DND-41 (cell line): Measurements from ENCODE around the gene UNC119.

ENCODE experiments used
- ATAC-seq: fragments of 200-7000 bp; cut with Tn5 transposase; 3 replicates; pipeline ENCODE4 v1.9.1; 2021; ENCODE audit warnings: low read depth; ENCODE audit not compliant: insufficient read depth
- DNase-seq: peaks from one replicate; pipeline ENCODE4 v3.0.0-alpha.2; 2020
- H2AFZ ChIP-seq: 2 replicates; pipeline ENCODE4 v1.6.0; 2012; ENCODE audit warnings: low read depth, low read length
- H3K27ac ChIP-seq: 2 replicates; pipeline ENCODE4 v1.5.1; 2012; ENCODE audit warnings: low read length, inconsistent platforms
- H3K27me3 ChIP-seq: fragments of 200-600 bp; sonication (generic); 2 replicates; pipeline ENCODE4 v1.6.0; 2012; ENCODE audit warnings: low read length, mild to moderate bottlenecking, inconsistent platforms; ENCODE audit not compliant: insufficient read depth, poor library complexity
- H3K36me3 ChIP-seq: 2 replicates; pipeline ENCODE4 v1.5.1; 2012; ENCODE audit warnings: low read length, inconsistent platforms; ENCODE audit not compliant: insufficient read depth
- H3K4me1 ChIP-seq: 2 replicates; pipeline ENCODE4 v1.5.1; 2012; ENCODE audit warnings: mild to moderate bottlenecking, low read length; ENCODE audit not compliant: insufficient read depth
- H3K4me2 ChIP-seq: 2 replicates; pipeline ENCODE4 v1.6.0; 2012; ENCODE audit warnings: mild to moderate bottlenecking, moderate library complexity, low read length, inconsistent platforms; ENCODE audit not compliant: insufficient read depth
- H3K4me3 ChIP-seq, 2 experiments: fragments of 200-600 bp in 1 of 2; shearing (Covaris generic) in 1 of 2; 2 replicates each; pipeline ENCODE4 v1.5.1; 2012 to 2016; ENCODE audit warnings: inconsistent platforms in 2 of 2, low read length in 2 of 2, mild to moderate bottlenecking in 2 of 2, low read depth in 1 of 2, moderate library complexity in 1 of 2
- H3K79me2 ChIP-seq: 2 replicates; pipeline ENCODE4 v1.6.0; 2012; ENCODE audit warnings: low read length, inconsistent platforms; ENCODE audit not compliant: insufficient read depth
- H3K9ac ChIP-seq: 2 replicates; pipeline ENCODE4 v1.6.0; 2012; ENCODE audit warnings: low read depth, mild to moderate bottlenecking, inconsistent platforms, low read length, moderate library complexity
- H3K9me3 ChIP-seq: 2 replicates; pipeline ENCODE4 v1.5.1; 2012; ENCODE audit warnings: low read length, moderate library complexity, mild to moderate bottlenecking, inconsistent platforms; ENCODE audit not compliant: insufficient read depth, severe bottlenecking
- H4K20me1 ChIP-seq: 2 replicates; pipeline ENCODE4 v1.6.0; 2012; ENCODE audit warnings: low read length; ENCODE audit not compliant: insufficient read depth
- EZH2 ChIP-seq: IDR thresholded peaks from 3 replicates; pipeline ENCODE4 v1.6.1; 2012; ENCODE audit warnings: borderline replicate concordance, low read depth, mild to moderate bottlenecking, moderate library complexity, low read length, inconsistent platforms; ENCODE audit not compliant: severe bottlenecking
- TF ChIP-seq, protein P1 (sequence below): IDR thresholded peaks from 2 replicates; pipeline ENCODE4 v1.5.1; 2012; ENCODE audit warnings: borderline replicate concordance, low read length, moderate library complexity, mild to moderate bottlenecking; ENCODE audit not compliant: poor library complexity, severe bottlenecking; ENCODE audit errors: extremely low read depth

UNC119 gene

DNA sequence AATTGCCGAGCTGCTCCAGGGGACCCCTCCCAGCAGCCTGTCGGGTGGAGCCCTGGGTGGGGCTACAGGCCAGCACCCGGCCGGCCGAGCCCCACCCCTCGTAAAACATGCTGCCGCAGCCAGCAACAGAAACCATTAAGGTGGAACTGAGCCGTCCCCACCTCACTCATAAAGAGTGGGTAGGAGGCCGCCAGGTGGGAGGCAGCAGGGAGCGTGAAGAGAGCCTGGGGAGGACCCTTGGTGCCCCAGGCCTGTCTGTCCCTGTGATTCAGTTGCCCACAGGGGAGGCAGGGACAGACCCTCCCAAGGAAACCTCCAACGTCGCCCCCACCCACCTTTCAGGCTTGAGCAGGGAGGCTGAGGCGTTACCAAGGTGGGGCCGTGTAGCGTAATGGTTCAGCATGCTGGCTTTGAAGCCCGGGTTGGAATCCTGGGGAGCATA is 37.8 kb downstream of the UNC119 start:
- no peak for TF ChIP-seq EZH2
- TF ChIP-seq, protein P1, sequence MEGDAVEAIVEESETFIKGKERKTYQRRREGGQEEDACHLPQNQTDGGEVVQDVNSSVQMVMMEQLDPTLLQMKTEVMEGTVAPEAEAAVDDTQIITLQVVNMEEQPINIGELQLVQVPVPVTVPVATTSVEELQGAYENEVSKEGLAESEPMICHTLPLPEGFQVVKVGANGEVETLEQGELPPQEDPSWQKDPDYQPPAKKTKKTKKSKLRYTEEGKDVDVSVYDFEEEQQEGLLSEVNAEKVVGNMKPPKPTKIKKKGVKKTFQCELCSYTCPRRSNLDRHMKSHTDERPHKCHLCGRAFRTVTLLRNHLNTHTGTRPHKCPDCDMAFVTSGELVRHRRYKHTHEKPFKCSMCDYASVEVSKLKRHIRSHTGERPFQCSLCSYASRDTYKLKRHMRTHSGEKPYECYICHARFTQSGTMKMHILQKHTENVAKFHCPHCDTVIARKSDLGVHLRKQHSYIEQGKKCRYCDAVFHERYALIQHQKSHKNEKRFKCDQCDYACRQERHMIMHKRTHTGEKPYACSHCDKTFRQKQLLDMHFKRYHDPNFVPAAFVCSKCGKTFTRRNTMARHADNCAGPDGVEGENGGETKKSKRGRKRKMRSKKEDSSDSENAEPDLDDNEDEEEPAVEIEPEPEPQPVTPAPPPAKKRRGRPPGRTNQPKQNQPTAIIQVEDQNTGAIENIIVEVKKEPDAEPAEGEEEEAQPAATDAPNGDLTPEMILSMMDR: no peak
- DNase-seq (no peak), ATAC-seq (no peak)
- Histone ChIP-seq H3K4me3 (no peak overlapping the region), H3K79me2 (no peaks in the 10 kb centered on the region), H3K9ac (no peak overlapping the region), H2AFZ (no peak overlapping the region), H3K4me1 (peaks cover 3% of the 10 kb centered on the region), H3K36me3 (no peaks in the 10 kb centered on the region), H3K4me2 (no peak overlapping the region), H4K20me1 (no peaks in the 10 kb centered on the region), H3K27me3 (peaks cover 14% of the 10 kb centered on the region), H3K27ac (no peak overlapping the region), H3K9me3 (no peaks in the 10 kb centered on the region)

DNA sequence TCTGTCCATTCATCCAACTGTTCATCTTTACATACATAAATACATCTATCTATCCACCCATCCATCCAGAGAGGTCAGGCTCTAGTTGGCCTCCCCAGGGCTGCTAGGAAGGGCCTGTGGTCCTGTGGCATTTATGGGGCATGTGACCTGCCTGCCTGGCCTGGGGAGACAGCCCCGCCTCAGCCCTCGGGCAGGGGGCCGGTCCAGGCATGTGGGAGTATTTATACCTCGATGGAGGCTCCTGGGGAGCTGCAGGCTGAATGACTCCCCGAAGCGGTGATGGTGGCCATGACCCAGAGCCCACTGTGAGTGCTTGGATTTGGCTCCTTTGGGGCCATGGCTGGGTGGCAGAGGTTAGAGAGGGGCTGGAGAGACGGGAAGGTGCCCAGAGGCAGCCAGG is 38.9 kb downstream of the UNC119 start:
- H3K4me3 ChIP-seq: no peak overlapping the region
- H3K36me3 ChIP-seq: no peaks in the 10 kb centered on the region
- peaks cover 14% of the 10 kb centered on the region for H3K27me3 ChIP-seq
- no peak overlapping the region for H3K27ac ChIP-seq
- H4K20me1 ChIP-seq: no peaks in the 10 kb centered on the region
- ATAC-seq: no peak
- no peak for TF ChIP-seq EZH2
- TF ChIP-seq, protein P1: no peak
- H3K79me2 ChIP-seq: no peaks in the 10 kb centered on the region
- H3K4me2 ChIP-seq: no peak overlapping the region
- no peak for DNase-seq
- H3K4me1 ChIP-seq: no peaks in the 10 kb centered on the region
- H2AFZ ChIP-seq: no peak overlapping the region
- H3K9ac ChIP-seq: no peak overlapping the region
- H3K9me3 ChIP-seq: no peaks in the 10 kb centered on the region

DNA sequence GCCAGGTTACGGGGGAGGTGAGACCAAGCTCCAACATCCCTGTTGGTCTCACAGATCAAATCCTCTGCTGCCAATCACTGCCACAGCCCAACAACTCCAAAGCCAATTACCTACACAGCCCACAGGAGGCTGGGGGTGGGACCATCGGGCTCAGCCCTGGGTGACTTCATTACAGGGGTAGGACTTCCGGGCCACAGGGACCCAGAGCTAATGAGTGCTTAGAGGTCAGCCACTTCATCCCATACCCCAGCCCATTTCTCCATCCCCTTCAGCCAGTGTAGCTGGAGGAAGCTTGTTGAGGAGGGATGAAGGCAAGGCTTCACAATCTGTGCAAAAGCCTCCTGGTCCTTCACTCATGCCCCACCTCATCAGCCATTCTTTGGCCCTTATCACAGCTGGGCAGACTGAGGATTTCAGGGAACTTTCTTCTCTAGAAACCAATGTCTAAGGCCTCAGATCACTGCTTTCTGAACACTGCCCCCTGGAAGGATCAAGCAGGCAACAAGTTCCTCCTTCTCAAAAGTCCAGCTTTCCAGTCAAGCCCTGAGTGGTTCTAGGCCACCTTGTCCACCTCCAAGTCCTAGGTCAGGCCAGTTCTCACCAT is 40.5 kb downstream of the UNC119 start:
- no peaks in the 10 kb centered on the region for H3K9me3 ChIP-seq
- H3K4me2 ChIP-seq: no peak overlapping the region
- no peaks in the 10 kb centered on the region for H3K4me1 ChIP-seq
- no peaks in the 10 kb centered on the region for H3K79me2 ChIP-seq
- TF ChIP-seq, protein P1: no peak
- TF ChIP-seq EZH2: no peak
- H3K9ac ChIP-seq: no peak overlapping the region
- no peak for DNase-seq
- ATAC-seq: no peak
- H3K27me3 ChIP-seq: peaks cover 14% of the 10 kb centered on the region
- no peaks in the 10 kb centered on the region for H3K36me3 ChIP-seq
- H3K27ac ChIP-seq: no peak overlapping the region
- no peaks in the 10 kb centered on the region for H4K20me1 ChIP-seq
- no peak overlapping the region for H3K4me3 ChIP-seq
- no peak overlapping the region for H2AFZ ChIP-seq

DNA sequence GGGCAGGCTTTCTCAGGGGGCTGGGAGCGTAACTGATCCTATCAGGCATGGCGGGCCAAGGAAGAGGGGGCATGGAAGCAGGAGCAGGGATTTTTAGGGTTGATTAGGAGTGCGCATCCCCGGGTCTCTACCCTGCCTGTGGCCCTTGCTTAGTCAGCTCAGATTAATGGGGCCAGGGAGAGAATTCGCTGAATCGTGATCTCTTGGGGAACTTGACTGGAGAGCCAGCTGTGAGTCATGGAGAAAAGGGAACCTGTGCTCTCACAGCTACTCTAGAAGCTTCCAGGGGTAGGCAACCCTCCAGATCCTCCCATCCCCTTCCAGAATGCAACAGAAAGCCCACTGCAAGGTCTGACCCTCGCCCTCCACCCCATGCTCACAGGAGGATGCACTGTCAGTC is 42.6 kb downstream of the UNC119 start:
- DNase-seq: no peak
- TF ChIP-seq, protein P1: no peak
- TF ChIP-seq EZH2: no peak
- Histone ChIP-seq H4K20me1 (no peaks in the 10 kb centered on the region), H3K27ac (no peak overlapping the region), H3K9me3 (no peaks in the 10 kb centered on the region), H3K9ac (no peak overlapping the region), H3K27me3 (peaks cover 20% of the 10 kb centered on the region), H3K79me2 (no peaks in the 10 kb centered on the region), H3K36me3 (no peaks in the 10 kb centered on the region), H2AFZ (no peak overlapping the region), H3K4me2 (no peak overlapping the region), H3K4me3 (no peak overlapping the region), H3K4me1 (no peaks in the 10 kb centered on the region)
- no peak for ATAC-seq
